Activated CD8-positive, alpha-beta memory T cell treated with anti-CD3 and anti-CD28 coated beads, Interleukin-2, amount 50 U/mL, for 48 hours (primary cell): Measurements from ENCODE around the gene CDKN1B.

Experiments used
- DNase-seq: peaks from one replicate; pipeline ENCODE4 v3.0.0-alpha.2; 2020

CDKN1B gene

GRCh38 chr12:12716793-12717585 lies at the start of gene CDKN1B:
CDKN1B (plus strand) TSS chr12:12717368; CDS start chr12:12717840, 472 bp downstream.
- peak; percentile 91 for DNase-seq

GRCh38 chr12:12668005-12668404 lies 49.2 kb upstream of the CDKN1B start:
- no peak for DNase-seq

GRCh38 chr12:12669020-12669419 lies 48.1 kb upstream of the CDKN1B start:
- DNase-seq, result no peak

- no peak for DNase-seq
Observed at GRCh38 chr12:12671850-12672660, 45.1 kb upstream of the CDKN1B start.

GRCh38 chr12:12673296-12673695 lies 43.9 kb upstream of the CDKN1B start:
- peak; percentile 59 for DNase-seq

GRCh38 chr12:12676605-12677004 lies 40.6 kb upstream of the CDKN1B start:
- DNase-seq, result no peak

GRCh38 chr12:12681061-12681765 lies 36.0 kb upstream of the CDKN1B start:
- DNase-seq, result no peak

GRCh38 chr12:12682284-12682683 lies 34.9 kb upstream of the CDKN1B start:
- no peak for DNase-seq

- no peak for DNase-seq
Observed at GRCh38 chr12:12683136-12683697, 34.0 kb upstream of the CDKN1B start.

- no peak for DNase-seq
Observed at GRCh38 chr12:12683725-12684124, 33.4 kb upstream of the CDKN1B start.

GRCh38 chr12:12684375-12685106 lies 32.6 kb upstream of the CDKN1B start:
- no peak for DNase-seq

- DNase-seq, result no peak
Observed at GRCh38 chr12:12685305-12685704, 31.9 kb upstream of the CDKN1B start.

GRCh38 chr12:12686472-12686871 lies 30.7 kb upstream of the CDKN1B start:
- DNase-seq, result no peak

- DNase-seq, result no peak
Observed at GRCh38 chr12:12686925-12687324, 30.2 kb upstream of the CDKN1B start.

- no peak for DNase-seq
Observed at GRCh38 chr12:12689647-12690300, 27.4 kb upstream of the CDKN1B start.

- no peak for DNase-seq
Observed at GRCh38 chr12:12691549-12691948, 25.6 kb upstream of the CDKN1B start.

- DNase-seq, result no peak
Observed at GRCh38 chr12:12693111-12693671, 24.0 kb upstream of the CDKN1B start.

GRCh38 chr12:12696562-12697383 lies 20.4 kb upstream of the CDKN1B start:
- DNase-seq, result peak; percentile 94

- DNase-seq, result no peak
Observed at GRCh38 chr12:12699345-12699744, 17.8 kb upstream of the CDKN1B start.

- DNase-seq, result no peak
Observed at GRCh38 chr12:12700254-12700653, 16.9 kb upstream of the CDKN1B start.

- no peak for DNase-seq
Observed at GRCh38 chr12:12701457-12701856, 15.7 kb upstream of the CDKN1B start.
